Stimulated activated CD8-positive, alpha-beta memory T cell treated with anti-CD3 and anti-CD28 coated beads, Interleukin-7, amount 100 ng/mL, for 48 hours (primary cell): ENCODE measurements around the gene SYT9.

Experiments
- DNase-seq, 2 donors: peaks; one replicate each; pipeline ENCODE4 v3.0.0-alpha.2; 2020; ENCODE audit warnings: low read depth in 1 of 2; ENCODE audit errors: extremely low read depth in 1 of 2

Gene SYT9

DNA sequence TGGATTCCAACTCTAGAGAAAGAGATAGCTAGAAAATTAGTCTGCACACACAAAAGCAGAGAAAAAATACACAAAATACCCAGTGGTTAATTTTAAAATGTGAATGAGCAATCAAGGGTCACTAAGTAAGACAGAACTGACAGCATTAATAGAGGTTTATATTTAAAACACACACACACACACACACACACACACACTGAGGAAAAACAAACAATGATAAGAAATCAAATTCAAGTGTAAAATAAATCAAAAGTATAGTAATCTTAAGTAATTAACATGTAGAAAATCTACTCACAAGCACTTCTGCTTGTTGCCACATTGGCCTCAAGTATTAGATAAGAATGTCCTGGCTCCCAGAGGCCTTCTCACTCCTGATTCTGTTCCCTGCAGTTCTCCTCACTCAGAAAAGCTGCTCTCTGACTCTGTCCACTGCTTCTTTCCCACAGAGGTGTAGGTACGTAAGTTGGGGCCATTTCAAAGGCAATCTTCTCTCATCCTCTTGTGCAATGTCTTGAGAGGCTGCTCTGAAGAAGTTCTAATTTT lies 200.3 kb downstream of the SYT9 start:
- DNase-seq = no peak

DNA sequence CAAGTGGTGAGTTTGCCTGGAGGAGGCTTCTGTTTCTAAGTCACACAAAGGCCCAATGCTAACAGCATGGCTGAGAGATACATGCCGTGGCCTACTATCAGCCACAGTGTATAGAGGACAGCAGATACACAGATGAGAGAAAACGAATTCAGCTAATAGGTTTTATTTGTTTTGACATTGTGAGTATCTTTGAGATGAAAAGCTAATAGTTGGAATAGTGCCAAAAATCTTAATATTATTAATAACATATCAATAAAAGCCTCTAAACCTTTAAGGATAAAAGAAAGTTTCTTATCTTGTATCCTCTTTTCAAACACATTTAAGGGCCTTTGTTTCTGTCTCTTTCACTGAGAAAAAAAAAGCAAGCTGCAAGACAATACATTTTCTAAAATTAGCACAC lies 203.2 kb downstream of the SYT9 start:
- no peak for DNase-seq

DNA sequence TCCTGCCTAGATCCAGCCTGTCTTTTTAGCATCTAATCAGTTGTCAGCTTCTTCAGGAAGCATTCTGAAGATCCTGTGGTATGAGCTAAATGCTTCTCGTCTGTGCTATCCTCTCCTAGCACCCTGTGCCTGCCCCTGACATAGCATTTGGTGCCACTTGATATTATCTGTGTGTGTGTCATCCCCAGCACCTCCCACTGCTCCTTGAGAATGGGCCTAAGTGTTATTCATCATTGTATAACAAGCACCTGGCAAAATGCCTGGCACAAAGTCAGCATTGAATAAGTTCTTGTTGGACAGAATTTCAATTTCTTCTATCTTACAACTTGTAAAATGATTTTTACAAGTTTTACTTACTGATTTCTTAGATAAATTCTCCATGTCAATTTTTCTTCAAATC lies 205.5 kb downstream of the SYT9 start:
- DNase-seq = no peak

DNA sequence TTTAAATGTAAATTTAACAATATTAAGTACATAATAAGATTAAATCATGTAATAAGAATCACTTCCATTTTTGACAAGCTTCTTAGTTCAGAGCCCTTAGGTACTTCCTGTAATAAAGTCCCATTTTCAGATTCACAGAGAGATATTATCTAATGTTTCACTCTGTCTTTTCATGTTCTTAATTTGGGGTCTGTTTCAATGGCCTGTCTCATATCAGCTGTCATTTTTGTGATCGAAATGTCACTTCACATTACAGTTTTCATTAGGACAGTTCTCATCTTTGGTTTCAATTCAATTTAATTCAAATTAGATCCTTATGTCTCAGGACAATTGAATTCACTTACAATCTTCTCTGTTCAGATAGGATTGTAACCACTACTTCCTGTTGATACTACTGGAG lies 211.0 kb downstream of the SYT9 start:
- DNase-seq = no peak

DNA sequence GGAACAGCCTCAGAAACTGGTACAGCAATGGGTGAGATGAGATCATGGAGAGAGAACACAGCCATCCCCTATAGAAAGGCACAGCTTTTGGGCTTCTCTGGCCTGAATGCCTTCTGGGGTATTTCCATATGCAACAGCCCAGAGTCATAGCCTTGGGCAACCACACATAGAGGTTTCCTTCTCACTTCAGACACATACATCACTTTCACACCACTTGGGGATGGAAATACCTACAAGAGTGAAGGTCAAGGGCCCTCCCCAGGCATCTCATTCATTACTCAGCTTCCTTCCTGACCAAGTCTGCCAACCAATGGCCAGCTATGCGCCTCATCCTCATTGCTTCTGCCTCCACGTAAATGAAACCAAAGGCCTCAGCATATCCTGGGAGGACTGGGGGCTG lies 215.9 kb downstream of the SYT9 start:
- DNase-seq = peak in 1 of 2 donors; percentile 5

DNA sequence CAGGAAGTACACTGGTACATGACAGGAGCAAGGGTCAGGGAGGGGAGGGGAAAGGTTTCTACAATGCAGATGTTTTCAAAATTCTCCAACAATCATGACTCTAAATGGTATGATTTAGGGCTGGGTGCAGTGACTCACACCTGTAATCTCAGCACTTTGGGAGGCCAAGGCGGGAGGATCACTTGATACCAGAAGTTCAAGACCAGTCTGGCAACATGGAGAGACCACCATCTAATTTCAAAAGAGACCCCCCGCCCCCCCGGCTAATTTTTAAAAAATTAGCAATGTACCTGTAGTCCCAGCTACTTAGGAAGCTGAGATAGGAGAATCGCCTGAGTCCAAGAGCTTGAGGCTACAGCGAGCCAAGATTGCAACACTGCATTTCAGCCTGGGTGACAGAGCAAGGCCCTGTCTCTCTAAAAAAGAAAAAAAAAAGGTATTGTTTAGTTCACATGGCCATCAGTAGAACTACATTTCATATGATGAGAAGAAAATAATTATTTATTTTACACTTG lies 217.7 kb downstream of the SYT9 start:
- no peak for DNase-seq

DNA sequence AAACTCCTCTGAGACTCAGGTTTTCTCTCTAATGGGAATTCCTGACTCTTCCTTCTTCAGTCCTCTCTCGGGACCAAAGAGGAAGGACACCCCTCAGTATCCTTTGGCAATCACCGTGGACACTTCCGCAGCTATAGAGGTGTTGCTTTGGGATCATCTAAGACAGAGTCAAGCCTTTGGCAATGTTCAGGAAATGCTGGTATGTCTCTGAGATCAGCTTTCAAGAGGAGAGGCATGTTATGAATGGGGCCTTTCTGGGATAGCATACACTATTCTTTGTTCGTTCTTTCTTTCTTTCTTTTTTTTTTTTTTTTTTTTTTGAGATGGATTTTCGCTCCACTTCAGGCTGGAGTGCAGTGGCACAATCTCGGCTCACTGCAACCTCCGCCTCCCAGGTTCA lies 219.4 kb downstream of the SYT9 start:
- no peak for DNase-seq

DNA sequence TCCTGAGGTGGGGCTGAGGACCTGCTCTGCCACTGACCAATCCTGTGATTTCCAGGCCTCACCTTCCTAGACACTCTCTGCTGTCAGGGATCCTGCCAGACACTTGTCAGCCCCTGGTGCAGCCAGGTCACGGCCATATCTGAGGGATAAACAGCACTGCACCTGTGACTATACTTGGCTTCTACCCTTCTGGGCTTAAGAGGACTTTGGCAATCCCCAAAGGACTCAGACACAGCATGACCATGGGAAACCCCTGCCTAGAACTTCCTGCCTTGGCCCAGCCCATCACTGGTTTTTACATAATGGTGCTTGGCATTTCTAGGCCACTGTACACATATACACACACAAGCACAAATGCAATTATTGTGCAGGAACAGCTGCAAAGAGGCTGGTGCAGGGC lies 222.0 kb downstream of the SYT9 start:
- DNase-seq = no peak

DNA sequence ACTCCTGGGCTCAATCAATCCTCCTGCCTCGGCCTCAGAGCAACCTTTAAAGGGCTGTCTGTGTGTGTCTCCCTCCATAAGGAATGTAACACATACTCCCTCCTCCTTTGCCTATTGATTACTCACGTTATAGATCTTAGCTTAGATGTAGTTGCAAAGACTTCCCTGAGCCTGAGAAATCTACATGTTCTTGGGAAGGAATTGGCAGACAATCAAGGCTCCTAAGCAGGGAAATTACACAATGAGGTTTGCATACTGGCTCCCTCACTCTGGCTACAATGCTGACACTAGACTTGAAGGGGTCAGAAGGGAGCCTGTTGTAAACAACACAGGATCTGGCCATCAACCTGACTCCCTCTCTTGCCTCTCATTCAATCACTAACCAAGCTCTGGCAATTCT lies 228.4 kb downstream of the SYT9 start:
- no peak for DNase-seq

DNA sequence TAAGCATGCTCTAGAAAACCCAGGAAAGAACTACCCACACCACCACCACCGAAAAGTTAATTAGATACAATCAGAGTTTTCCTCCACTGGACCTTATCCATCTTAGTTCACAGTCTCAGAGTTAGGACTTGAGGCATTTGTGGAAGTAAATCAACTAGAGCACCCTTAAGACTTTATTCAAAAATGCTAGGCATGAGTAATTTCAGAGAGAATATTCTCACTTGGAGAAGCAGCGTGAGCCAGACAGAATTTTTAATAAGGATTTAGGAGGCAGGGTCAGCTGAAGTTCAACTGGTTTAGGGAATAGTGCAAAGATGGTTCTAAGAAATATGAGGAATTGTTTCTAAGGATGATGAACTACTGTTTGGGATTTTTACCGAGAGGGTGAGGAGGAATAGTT lies 232.4 kb downstream of the SYT9 start:
- no peak for DNase-seq

DNA sequence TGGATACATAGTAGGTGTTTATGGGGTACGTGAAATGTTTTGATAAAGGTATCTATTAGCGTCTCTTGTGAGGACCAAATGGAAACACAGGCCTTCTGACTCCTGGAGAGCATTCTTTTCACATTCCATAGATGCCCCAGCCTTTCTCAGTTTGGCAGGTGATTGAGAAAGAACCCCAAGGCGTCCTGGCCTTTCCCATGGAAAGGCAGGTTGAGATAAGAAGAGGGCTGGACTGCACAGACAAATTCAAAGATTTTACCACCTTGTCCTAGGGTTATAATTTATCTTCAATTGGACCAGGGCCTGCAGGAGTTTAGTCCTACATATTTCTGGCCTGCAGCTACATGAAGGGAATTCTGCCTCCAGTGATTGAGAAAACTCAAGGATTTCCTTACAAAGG lies 232.9 kb downstream of the SYT9 start:
- no peak for DNase-seq

DNA sequence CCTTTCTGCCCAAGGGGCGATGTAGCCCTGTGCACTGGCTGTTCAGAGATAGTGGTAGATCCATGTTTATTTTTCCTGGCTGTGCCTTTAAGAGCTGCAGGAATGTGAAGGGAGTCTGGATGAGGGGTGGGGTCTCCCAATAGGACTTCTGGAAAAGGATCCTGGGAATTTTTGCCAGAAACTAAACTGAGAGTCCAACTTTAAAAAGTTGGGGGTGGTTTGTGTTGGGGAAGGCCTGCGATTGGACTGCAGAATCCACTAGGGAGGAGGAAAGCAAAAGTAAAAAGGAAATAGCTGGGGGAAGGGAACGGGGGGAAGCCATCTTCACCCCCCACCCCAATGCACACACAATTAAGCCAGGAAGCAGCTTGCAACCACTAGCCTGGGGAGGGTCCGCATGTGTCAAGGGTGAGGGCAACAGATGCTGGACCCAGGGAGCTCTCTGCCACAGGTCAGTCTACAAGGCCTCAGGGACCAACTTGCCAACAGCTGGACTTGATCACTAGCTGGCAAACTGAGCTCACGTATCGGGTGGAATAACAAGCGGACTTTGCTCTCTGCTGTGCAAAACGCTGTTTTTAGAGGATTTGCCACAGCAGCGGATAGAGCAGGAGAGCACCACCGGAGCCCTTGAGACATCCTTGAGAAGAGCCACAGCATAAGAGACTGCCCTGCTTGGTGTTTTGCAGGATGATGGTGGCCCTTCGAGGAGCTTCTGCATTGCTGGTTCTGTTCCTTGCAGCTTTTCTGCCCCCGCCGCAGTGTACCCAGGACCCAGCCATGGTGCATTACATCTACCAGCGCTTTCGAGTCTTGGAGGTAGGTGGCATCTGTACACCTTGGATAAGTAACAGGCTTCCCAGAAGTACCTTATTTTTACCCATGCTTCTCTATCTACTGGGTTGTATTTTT lies 233.7 kb downstream of the SYT9 start, which contains the start of gene OLFML1:
OLFML1 (plus strand) TSS at position 321 of the 912 bp plus-strand sequence; CDS start at position 691, 370 bp downstream.
- no peak for DNase-seq

DNA sequence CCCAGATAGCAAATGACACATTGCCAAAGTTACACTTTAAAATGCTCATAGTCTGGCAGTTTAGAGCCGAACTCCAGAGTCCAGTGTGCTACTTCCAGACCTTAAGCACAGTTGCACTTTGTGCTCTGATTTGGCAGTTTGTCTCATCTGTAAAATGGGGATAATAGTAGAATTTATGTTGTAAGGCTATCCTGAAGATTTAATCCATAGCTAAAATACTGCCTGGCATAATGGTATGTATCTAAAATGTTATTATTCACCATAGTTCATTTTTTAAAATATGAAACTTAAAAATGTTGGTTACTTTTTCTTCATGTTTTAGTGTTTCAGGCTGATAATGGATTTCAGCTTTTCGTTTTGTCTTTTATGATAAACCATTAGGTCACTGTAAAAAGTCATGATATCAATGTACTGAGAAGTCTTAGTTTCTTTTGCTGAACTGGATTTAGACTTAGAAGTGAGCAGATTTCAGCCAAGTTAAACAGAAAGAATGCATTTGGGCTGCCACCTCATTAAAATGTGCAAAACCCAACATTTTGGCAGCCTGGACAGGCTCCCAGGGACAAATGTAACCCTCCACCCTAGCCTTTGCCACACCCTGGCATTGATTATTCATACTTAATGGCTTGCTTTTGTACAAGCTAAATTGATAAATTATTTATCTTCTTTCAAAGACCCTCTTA lies 234.5 kb downstream of the SYT9 start:
- DNase-seq = no peak

DNA sequence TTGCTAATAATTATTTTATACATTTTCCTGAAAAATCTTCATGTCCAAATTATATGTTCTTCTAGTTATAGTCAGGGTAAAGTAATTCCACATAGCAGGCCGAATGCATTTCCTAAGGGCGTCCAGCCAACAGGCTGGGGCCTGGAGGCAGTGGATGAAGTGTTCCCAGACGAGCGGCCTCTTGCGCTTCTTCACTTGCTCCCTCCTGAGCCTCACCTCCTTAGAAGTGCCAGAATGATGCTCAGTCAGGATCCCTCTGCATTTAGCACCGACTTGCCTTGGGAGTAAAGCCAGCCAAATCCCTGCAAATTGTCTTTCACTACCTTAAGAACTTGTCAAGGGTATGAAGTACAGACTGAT lies 235.1 kb downstream of the SYT9 start:
- no peak for DNase-seq

DNA sequence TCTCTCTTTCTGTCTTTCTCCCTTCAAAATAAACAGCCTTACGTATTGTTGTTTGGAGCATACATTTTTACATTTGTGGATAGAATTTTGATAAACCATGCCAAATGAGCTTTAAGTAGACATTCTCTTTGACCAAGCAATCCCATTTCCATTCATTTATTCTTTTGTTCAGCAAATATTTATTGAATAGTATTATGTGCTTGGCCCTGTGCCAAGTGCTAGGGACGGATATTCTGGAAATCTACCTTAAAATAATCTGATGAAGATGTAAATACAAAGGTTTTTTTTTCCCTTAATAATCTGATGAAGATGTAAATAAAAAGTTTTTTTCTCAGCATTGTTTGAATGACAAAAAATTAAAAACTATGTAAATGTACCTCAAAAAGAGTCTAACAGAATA lies 235.7 kb downstream of the SYT9 start:
- no peak for DNase-seq

DNA sequence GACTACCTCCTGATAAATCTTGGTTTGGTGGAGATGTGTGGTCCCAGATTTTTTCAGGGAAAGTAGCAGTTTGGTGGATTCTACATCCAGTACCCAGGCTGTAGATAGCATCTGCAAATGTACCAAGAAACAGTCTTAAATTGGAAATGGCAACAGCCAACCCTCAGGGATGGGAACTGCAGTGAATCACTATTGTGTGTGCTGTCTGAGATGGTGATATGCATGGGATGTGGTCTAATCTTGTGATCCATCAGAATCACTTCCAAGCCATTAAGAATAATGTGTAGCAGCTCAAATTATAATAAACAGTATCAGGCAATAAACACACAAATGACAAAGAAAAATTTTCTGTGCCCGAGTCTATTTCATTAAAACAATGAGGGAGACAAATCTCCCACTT lies 237.0 kb downstream of the SYT9 start:
- no peak for DNase-seq

DNA sequence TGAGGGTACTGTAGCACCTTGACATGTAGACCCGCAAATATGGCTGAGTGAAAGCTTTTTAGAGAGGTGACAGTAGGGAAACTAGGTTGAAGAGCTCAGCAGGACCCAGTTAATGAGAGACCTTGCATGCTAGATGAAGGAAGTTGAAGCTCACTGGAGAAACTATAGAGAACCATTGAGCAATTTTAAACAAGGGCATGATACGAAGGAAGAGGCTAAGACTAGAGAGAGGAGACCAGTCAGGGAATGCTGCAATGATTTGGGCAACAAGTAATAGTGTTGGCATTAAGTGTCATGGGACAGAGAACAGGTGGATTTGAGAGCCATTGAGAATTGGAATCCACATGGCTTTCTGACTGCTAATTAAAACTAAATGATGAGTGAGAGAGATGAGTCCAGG lies 237.7 kb downstream of the SYT9 start:
- no peak for DNase-seq

DNA sequence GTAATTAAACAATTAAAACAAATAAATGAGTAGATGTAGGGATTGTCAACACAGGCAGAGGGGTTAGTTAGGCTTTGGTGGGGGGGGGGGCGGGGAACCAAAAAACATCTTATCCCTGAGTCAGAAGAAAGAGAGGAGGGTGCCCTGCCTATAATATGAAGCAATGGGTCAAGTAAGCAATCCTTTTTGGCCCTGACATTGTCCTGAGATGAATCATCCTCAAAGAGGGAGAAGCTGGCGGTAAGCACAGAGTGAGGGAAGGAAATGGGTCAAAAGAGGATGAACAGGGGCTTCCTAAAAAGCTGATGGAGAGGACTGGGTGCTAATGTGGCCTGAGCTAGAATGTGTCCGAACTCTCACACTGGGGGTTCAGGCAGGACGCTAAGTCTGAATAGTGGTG lies 238.3 kb downstream of the SYT9 start:
- DNase-seq = no peak

DNA sequence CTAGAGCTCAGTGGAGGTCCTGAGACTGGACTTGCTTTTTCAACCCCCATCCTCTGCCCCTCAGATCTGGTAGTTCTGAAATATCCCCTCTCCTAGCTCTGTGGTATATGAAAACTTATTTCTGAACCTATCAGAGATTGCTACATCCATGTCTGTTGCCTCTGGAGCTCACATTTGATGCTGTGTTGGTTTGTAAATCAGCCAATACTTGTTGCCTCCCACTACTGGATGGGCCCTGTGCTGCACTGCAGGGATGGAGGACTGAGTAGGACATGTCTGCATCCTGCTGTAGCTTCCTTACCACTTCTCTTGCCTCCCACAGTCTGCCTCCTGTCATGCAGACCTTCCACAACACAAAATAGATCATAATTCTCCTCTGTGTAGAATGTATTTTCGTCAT lies 238.8 kb downstream of the SYT9 start:
- no peak for DNase-seq

DNA sequence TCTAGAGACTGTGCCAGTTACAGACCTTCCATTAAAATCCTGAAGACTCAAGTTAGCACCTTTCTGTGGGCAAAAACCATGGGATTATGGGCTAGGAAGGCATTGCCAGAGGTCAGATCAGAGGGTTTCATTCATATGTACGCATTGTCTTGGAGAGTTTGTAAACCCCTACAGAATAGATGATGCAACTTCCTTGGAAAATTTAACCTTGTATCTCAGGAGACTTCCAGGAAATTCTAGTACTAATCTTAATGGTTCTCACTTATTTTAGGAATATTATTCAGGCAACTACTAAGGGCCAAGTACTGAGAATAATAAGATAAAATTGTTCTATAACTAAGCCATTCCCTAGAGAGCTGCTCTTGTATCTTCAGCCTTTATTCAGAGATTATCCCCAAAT lies 240.5 kb downstream of the SYT9 start:
- no peak for DNase-seq

DNA sequence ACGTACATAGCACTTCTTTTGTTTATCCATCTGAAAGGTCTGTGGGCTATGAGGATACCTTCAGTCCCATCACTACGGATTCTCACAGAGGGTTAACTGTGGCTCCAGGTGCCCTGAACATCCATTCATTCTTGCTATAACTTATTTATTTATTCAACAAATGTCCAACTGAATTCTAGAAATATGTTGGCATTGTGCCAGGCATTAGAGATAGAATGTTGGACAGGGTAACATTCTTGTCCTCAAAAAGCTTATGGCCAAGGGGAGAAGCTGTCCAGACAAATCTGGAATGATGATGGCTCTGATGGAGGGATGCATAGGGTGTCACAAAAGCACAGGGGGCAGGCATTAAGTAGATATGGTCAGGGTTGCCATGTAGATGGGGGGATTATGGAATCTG lies 242.0 kb downstream of the SYT9 start:
- DNase-seq = no peak
